GM12801 (cell line): ENCODE measurements around the gene ANKRD13A.

Experiments
- CTCF ChIP-seq: IDR thresholded peaks from one replicate; pipeline ENCODE4 v1.5.1; 2011; ENCODE audit warnings: control low read depth; ENCODE audit not compliant: insufficient read length; ENCODE audit errors: extremely low read depth

The ANKRD13A gene

GRCh38 chr12:109994401-109995175 lies 4.6 kb upstream of the ANKRD13A start:
- TF ChIP-seq CTCF: no peak

GRCh38 chr12:109995361-109995685 lies 3.9 kb upstream of the ANKRD13A start:
- TF ChIP-seq CTCF: no peak

- no peak for TF ChIP-seq CTCF
These were observed 3.3 kb upstream of the ANKRD13A start, which contains the start of gene GIT2 for GRCh38 chr12:109995686-109996482. GIT2 (minus strand) TSS chr12:109996368; CDS start chr12:109996224, 144 bp downstream.

GRCh38 chr12:109996483-109996853 lies 2.8 kb upstream of the ANKRD13A start:
- TF ChIP-seq CTCF: no peak

GRCh38 chr12:109997393-109997792 lies 1.8 kb upstream of the ANKRD13A start:
- no peak for TF ChIP-seq CTCF

- no peak for TF ChIP-seq CTCF
These were observed 858 bp upstream of the ANKRD13A start for GRCh38 chr12:109998241-109998903.

GRCh38 chr12:109999649-109999971 lies 380 bp downstream of the ANKRD13A start:
- TF ChIP-seq CTCF: no peak
